HG03575 (cell line): ENCODE data around the gene FAM210A.

Experiments
- ATAC-seq: cut with Tn5 transposase; IDR thresholded peaks from one replicate; pipeline ENCODE4 v1.9.1; 2021; ENCODE audit not compliant: unreplicated experiment, insufficient number of reproducible peaks, low FRiP score; ENCODE audit errors: extremely low read depth

The FAM210A gene

GRCh38 chr18:13613591-13614501, 112.5 kb downstream of the FAM210A start:
- ATAC-seq = no peak
